ENCODE results near the gene TDRD10. TPM values are rescaled to one million over a fixed set of nuclear protein-coding genes. Genes with fewer than 3 reads are reported as not detected.

TDRD10 gene
- total and polyA plus RNA-seq, 2 donors from 2014 or later, result 2.3 to 4.7 TPM

- Histone ChIP-seq H3K36me3 (ENCODE audit: control insufficient read depth in 2 of 3, insufficient read depth in 3 of 3, low read length in 3 of 3) (no peaks in the 10 kb centered on the region), H3K4me3 (ENCODE audit: low read length in 3 of 3) (no peak overlapping the region), H3K4me1 (ENCODE audit: control insufficient read depth in 2 of 3, insufficient read depth in 2 of 3, low read depth in 1 of 3, low read length in 3 of 3) (no peaks in the 10 kb centered on the region), H3K9me3 (ENCODE audit: control insufficient read depth in 2 of 3, insufficient read depth in 1 of 3, low read length in 3 of 3) (no peaks in the 10 kb centered on the region), H3K27ac (ENCODE audit: low read depth in 2 of 2, low read length in 2 of 2) (no peak overlapping the region), H3K27me3 (ENCODE audit: control insufficient read depth, insufficient read depth, low read length) (no peaks in the 10 kb centered on the region), H3K9ac (ENCODE audit: low read length in 3 of 3) (no peak overlapping the region)
- no peak for TF ChIP-seq CTCF (IDR thresholded peaks at IDR 0.05; ENCODE audit: borderline replicate concordance, extremely low read depth, insufficient read depth)
- DNase-seq (no peak), FAIRE-seq (no peak)
- intact Hi-C loops (cut with DNase I), result no loop called here
Observed at GRCh38 chr1:154514066-154514553, 12.1 kb downstream of the TDRD10 start.

GRCh38 chr1:154517661-154518060, 15.6 kb downstream of the TDRD10 start:
- Histone ChIP-seq H3K9me3 (ENCODE audit: control insufficient read depth in 2 of 3, insufficient read depth in 1 of 3, low read length in 3 of 3) (no peaks in the 10 kb centered on the region), H3K4me1 (ENCODE audit: control insufficient read depth in 2 of 3, insufficient read depth in 2 of 3, low read depth in 1 of 3, low read length in 3 of 3) (peaks cover 0 to 3% (median 0%) of the 10 kb centered on the region in 3 donors), H3K9ac (ENCODE audit: low read length in 3 of 3) (no peak overlapping the region), H3K4me3 (ENCODE audit: low read length in 3 of 3) (no peak overlapping the region), H3K27ac (ENCODE audit: low read depth in 2 of 2, low read length in 2 of 2) (no peak overlapping the region), H3K27me3 (ENCODE audit: control insufficient read depth, insufficient read depth, low read length) (no peaks in the 10 kb centered on the region), H3K36me3 (ENCODE audit: control insufficient read depth in 2 of 3, insufficient read depth in 3 of 3, low read length in 3 of 3) (no peaks in the 10 kb centered on the region)
- DNase-seq, result no peak
- intact Hi-C loops (cut with DNase I), result no loop called here
- no peak for TF ChIP-seq CTCF (IDR thresholded peaks at IDR 0.05; ENCODE audit: borderline replicate concordance, extremely low read depth, insufficient read depth)
- no peak for FAIRE-seq

- Histone ChIP-seq H3K36me3 (ENCODE audit: control insufficient read depth in 2 of 3, insufficient read depth in 3 of 3, low read length in 3 of 3) (no peaks in the 10 kb centered on the region), H3K9me3 (ENCODE audit: control insufficient read depth in 2 of 3, insufficient read depth in 1 of 3, low read length in 3 of 3) (no peaks in the 10 kb centered on the region), H3K9ac (ENCODE audit: low read length in 3 of 3) (no peak overlapping the region), H3K4me1 (ENCODE audit: control insufficient read depth in 2 of 3, insufficient read depth in 2 of 3, low read depth in 1 of 3, low read length in 3 of 3) (peaks cover 0 to 3% (median 0%) of the 10 kb centered on the region in 3 donors), H3K27me3 (ENCODE audit: control insufficient read depth, insufficient read depth, low read length) (no peaks in the 10 kb centered on the region), H3K4me3 (ENCODE audit: low read length in 3 of 3) (no peak overlapping the region), H3K27ac (ENCODE audit: low read depth in 2 of 2, low read length in 2 of 2) (no peak overlapping the region)
- TF ChIP-seq CTCF (IDR thresholded peaks at IDR 0.05; ENCODE audit: borderline replicate concordance, extremely low read depth, insufficient read depth), result no peak
- intact Hi-C loops (cut with DNase I), result no loop called here
- FAIRE-seq, result no peak
- DNase-seq, result no peak
Observed at GRCh38 chr1:154519591-154519991, 17.6 kb downstream of the TDRD10 start.

- DNase-seq (no peak), FAIRE-seq (no peak)
- Histone ChIP-seq H3K9ac (ENCODE audit: low read length in 3 of 3) (no peak overlapping the region), H3K9me3 (ENCODE audit: control insufficient read depth in 2 of 3, insufficient read depth in 1 of 3, low read length in 3 of 3) (no peaks in the 10 kb centered on the region), H3K27me3 (ENCODE audit: control insufficient read depth, insufficient read depth, low read length) (no peaks in the 10 kb centered on the region), H3K36me3 (ENCODE audit: control insufficient read depth in 2 of 3, insufficient read depth in 3 of 3, low read length in 3 of 3) (no peaks in the 10 kb centered on the region), H3K4me1 (ENCODE audit: control insufficient read depth in 2 of 3, insufficient read depth in 2 of 3, low read depth in 1 of 3, low read length in 3 of 3) (peaks cover 0 to 3% (median 0%) of the 10 kb centered on the region in 3 donors), H3K27ac (ENCODE audit: low read depth in 2 of 2, low read length in 2 of 2) (no peak overlapping the region), H3K4me3 (ENCODE audit: low read length in 3 of 3) (no peak overlapping the region)
- TF ChIP-seq CTCF (IDR thresholded peaks at IDR 0.05; ENCODE audit: borderline replicate concordance, extremely low read depth, insufficient read depth), result no peak
- intact Hi-C loops (cut with DNase I), result no loop called here
Observed at GRCh38 chr1:154520333-154520732, 18.3 kb downstream of the TDRD10 start.
